BJ (cell line): ENCODE measurements around the gene KRTAP5-3. TPM values are rescaled to one million over a fixed set of nuclear protein-coding genes. Genes with fewer than 3 reads are reported as not detected.

Source experiments
- CTCF ChIA-PET: fragments of 350-600 bp; formaldehyde crosslinking; extraction: SDS; loops from one replicate; lab custom pipeline; 2021; ENCODE audit warnings: antibody characterized with exemption, inconsistent platforms; lab: Yijun Ruan, JAX
- POLR2A ChIA-PET: fragments of 300-600 bp; sonication (Branson Sonifier 250); formaldehyde crosslinking; extraction: SDS; loops from one replicate; lab custom pipeline; 2021; ENCODE audit warnings: antibody characterized with exemption; lab: Charles Lee
- DNase-seq: peaks from one replicate; pipeline ENCODE4 v3.0.0-alpha.2; 2011; ENCODE audit warnings: low read depth
- H3K27me3 ChIP-seq: 2 replicates; pipeline ENCODE4 v1.6.0; 2011; ENCODE audit warnings: low read length; ENCODE audit not compliant: control insufficient read depth, insufficient read depth
- H3K36me3 ChIP-seq: 2 replicates; pipeline ENCODE4 v1.5.1; 2011; ENCODE audit warnings: low read length; ENCODE audit not compliant: control insufficient read depth, insufficient read depth
- H3K4me3 ChIP-seq: 2 replicates; pipeline ENCODE4 v1.5.1; 2011; ENCODE audit warnings: low read depth, mild to moderate bottlenecking, control low read depth, low read length
- CTCF ChIP-seq: IDR thresholded peaks from 2 replicates; pipeline ENCODE4 v1.5.1; 2011; ENCODE audit warnings: low read depth, mild to moderate bottlenecking, control low read depth, inconsistent platforms, low read length, moderate library complexity; ENCODE audit not compliant: insufficient read depth
- polyA plus RNA-seq: library from polyadenylated mRNA; depleted of rRNA; stranded (reverse); fragments of >200 nt; gene quantifications from 2 replicates; pipeline ENCODE4 v1.2.3, GENCODE V29; 2011

Gene KRTAP5-3
- polyA plus RNA-seq, 1 experiment: not detected

GRCh38 chr11:1560649-1561251 lies 47.5 kb downstream of the KRTAP5-3 start:
- ChIA-PET CTCF (interaction anchor here (1.3 to 6.5 kb wide), 3 partner anchors 14 to 34 kb away, joined by 4 to 62 read pairs (median 29); no protein-coding TSS in a partner anchor), POLR2A (no interaction called here)
- peaks cover 9% of the 10 kb centered on the region for H3K36me3 ChIP-seq
- TF ChIP-seq CTCF: no peak
- no peaks in the 10 kb centered on the region for H3K27me3 ChIP-seq
- H3K4me3 ChIP-seq: no peak overlapping the region
- DNase-seq: no peak

- H3K27me3 ChIP-seq: no peaks in the 10 kb centered on the region
- ChIA-PET CTCF (interaction anchor here (1.2 to 6.5 kb wide), 4 partner anchors 10 to 35 kb away, joined by 4 to 62 read pairs (median 16); no protein-coding TSS in a partner anchor), POLR2A (no interaction called here)
- no peak for DNase-seq
- no peak for TF ChIP-seq CTCF
- peaks cover 8% of the 10 kb centered on the region for H3K36me3 ChIP-seq
- H3K4me3 ChIP-seq: no peak overlapping the region
These were observed 48.1 kb downstream of the KRTAP5-3 start for GRCh38 chr11:1560002-1560648.

DNA sequence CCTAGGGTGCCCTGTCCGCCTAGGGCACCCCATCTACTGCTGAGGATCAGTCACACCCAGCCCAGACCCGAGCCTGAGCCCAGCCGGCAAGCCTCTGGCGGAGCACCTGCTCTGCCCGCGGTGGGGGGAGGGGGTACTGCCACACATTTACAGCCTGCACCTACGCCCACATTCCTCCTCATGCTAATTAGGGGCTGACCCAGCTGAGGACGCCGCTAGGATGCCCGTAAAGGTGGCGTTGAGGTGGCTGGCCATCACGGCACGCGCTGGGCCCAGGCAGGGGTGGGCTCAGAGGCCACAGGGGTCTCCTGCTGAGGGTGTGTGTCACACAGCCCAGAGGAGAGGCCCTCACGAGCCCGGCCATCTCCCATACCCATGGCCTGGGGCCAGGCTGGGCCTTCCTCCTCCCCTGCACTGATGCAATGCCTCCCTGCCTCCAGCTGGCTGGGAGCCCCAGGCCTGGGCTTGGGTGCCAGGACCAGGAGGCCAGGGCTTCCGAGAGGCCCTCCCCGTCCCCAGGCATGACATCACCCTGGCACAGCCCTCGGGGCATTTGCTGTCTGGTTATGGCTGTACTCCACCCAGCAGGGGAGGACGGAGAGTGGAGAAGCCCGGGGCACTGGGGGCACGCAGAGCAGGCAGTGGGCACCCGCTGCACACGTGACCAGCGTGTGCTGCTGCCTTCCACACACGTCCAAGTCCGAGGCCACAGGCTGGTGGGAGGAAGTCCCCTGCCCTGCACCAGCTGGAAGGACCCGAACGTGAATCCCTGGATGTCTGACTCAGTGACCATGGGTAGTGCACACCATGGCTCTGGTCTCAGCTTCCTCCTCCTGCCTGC lies 48.9 kb downstream of the KRTAP5-3 start:
- no peaks in the 10 kb centered on the region for H3K27me3 ChIP-seq
- H3K36me3 ChIP-seq: peaks cover 8% of the 10 kb centered on the region
- CTCF ChIA-PET: interaction anchor here (0.6 to 6.5 kb wide), 6 partner anchors 9 to 135 kb away, joined by 3 to 62 read pairs (median 4); no protein-coding TSS in a partner anchor
- POLR2A ChIA-PET: no interaction called here
- TF ChIP-seq CTCF: no peak
- H3K4me3 ChIP-seq: no peak overlapping the region
- peak; percentile 39 for DNase-seq

DNA sequence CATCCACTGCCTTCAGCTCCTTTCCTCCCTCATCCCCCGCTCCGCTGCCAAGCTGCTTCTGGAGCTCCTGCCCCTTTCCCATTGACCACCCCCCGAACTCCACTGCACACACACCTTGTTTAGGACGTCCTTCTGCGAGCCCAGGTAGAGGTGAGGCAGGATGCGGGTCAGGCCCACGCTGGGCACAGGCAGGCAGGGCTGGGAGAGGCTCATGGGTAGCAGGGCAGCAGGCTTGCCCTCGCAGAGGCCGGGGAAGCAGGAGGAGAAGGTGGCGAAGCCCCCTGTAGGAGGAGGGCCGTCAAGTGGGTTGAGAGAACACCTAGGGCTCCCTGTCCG lies 49.5 kb downstream of the KRTAP5-3 start:
- ChIA-PET POLR2A (no interaction called here), CTCF (interaction anchor here (0.6 to 6.5 kb wide), 4 partner anchors 9 to 135 kb away, joined by 3 to 62 read pairs (median 16); no protein-coding TSS in a partner anchor)
- no peak for TF ChIP-seq CTCF
- peaks cover 8% of the 10 kb centered on the region for H3K36me3 ChIP-seq
- H3K27me3 ChIP-seq: no peaks in the 10 kb centered on the region
- no peak overlapping the region for H3K4me3 ChIP-seq
- DNase-seq: no peak
